Amniotic epithelial cell (primary cell): Measurements from ENCODE around the gene ZNF831.

Source experiments
- DNase-seq: peaks from one replicate; pipeline ENCODE4 v3.0.0-alpha.2; 2010; ENCODE audit warnings: low read depth

ZNF831 gene

GRCh38 chr20:59182401-59183044, 18.9 kb downstream of the ZNF831 start:
- DNase-seq, result no peak

DNA sequence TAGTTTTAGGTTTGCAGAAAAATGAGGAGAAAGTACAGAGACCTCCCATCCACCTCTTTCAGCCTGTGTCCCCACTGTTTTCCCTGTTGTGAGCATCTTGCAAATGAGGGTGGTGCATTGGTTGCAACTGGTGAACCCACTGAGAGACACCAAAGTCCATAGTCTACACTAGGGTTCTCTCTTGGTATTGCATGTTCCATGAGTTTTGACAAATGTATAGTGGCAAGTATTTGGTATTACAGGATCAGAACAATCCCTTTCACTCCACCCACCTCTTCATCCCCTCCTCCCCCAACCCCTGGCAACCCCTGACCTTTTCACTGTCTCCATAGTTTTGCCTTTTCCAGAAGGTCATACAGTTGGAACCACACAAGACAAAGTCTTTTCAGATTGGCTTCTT, 20.1 kb downstream of the ZNF831 start:
- DNase-seq, result no peak

GRCh38 chr20:59184880-59185447, 21.3 kb downstream of the ZNF831 start:
- DNase-seq, result no peak

DNA sequence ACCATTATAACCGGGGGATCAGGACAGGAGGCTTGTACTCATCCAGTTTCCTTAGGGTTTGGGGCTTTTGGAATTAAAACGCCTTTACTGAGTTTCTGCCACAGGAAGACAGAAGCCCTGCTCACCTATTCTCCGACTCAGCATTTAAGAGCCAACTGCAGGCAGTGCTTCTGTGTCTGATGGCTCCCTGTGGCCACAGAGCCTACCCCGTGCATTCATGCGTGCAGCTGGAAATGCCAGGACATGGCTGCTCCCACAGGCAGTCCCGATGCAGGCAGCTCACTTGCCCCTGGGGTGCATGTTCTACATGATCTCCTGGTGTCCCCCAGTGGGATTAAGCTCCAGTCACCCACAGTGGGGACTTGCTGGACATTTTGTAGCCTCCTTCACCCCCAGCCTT, 22.2 kb downstream of the ZNF831 start:
- DNase-seq, result no peak

DNA sequence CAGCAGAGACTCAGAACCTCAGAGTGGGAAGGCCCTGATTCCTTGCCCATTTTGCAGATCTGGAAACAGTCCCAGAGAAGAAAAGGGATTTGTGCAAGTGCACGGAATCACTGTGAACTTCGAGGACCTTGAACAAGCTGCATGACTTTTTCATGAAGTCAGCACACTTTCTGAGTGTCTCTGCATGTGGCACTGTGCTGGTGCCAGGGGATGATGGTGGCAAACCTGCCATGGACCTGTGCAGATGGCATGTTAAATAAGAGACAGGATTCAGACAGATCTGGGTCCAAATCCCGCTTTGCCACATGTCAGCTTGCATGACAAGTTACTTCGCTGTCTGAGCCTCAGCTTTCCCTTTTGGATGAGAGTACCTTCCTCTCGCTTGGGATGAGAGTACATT, 26.8 kb downstream of the ZNF831 start:
- no peak for DNase-seq

DNA sequence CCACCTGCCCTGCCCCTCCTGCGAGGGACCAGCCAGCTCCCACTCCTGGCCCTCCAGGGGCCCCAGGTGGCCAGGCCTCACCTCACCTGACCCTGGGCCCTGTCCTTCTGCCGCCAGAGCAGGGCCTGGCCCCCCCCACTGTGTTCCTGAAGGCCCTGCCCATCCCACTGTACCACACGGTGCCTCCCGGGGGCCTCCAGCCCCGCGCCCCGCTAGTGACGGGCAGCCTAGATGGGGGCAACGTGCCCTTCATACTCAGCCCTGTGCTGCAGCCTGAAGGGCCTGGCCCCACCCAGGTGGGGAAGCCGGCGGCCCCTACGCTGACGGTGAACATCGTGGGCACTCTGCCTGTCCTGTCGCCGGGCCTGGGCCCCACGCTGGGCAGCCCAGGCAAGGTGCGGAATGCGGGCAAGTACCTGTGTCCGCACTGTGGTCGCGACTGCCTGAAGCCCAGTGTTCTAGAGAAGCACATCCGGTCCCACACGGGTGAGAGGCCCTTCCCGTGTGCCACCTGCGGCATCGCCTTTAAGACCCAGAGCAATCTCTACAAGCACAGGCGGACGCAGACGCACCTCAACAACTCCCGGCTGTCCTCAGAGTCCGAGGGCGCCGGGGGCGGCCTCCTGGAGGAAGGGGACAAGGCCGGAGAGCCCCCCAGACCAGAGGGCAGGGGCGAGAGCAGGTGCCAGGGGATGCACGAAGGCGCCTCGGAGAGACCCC, 27.6 kb downstream of the ZNF831 start:
- no peak for DNase-seq

DNA sequence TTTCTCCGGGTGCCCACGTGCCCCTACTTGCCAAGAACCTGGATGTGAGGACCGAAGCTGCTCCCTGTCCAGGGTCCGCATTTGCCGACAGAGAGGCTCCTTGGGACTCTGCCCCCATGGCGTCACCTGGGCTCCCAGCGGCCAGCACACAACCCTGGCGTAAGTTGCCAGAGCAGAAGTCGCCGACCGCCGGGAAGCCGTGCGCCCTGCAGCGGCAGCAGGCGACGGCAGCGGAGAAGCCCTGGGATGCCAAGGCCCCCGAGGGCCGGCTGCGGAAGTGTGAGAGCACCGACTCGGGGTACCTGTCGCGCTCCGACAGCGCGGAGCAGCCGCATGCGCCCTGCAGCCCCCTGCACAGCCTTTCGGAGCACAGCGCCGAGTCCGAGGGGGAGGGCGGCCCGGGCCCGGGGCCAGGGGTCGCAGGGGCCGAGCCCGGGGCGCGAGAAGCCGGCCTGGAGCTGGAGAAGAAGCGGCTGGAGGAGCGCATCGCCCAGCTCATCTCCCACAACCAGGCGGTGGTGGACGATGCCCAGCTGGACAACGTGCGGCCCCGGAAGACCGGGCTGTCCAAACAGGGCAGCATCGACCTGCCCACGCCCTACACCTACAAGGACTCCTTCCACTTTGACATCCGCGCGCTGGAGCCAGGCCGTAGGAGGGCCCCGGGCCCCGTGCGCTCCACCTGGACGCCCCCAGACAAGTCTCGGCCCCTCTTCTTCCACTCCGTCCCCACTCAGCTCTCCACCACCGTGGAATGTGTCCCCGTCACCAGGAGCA, 28.3 kb downstream of the ZNF831 start:
- DNase-seq, result no peak

GRCh38 chr20:59192533-59192896, 28.9 kb downstream of the ZNF831 start:
- DNase-seq, result no peak

DNA sequence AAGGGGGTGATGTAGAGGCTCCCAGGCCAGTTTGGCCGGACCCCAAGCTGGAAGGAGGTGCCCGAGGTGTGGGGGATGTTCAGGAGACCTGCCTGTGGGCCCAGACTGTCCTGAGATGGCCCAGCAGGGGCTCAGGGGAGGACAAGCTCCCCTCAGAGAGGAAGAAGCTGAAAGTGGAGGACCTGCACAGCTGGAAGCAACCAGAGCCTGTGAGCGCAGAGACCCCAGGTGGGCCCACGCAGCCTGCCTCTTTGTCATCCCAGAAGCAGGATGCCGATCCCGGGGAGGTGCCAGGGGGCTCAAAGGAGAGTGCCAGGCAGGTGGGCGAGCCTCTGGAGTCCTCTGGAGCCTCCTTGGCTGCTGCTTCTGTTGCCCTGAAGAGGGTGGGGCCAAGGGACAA, 29.7 kb downstream of the ZNF831 start:
- DNase-seq, result no peak

DNA sequence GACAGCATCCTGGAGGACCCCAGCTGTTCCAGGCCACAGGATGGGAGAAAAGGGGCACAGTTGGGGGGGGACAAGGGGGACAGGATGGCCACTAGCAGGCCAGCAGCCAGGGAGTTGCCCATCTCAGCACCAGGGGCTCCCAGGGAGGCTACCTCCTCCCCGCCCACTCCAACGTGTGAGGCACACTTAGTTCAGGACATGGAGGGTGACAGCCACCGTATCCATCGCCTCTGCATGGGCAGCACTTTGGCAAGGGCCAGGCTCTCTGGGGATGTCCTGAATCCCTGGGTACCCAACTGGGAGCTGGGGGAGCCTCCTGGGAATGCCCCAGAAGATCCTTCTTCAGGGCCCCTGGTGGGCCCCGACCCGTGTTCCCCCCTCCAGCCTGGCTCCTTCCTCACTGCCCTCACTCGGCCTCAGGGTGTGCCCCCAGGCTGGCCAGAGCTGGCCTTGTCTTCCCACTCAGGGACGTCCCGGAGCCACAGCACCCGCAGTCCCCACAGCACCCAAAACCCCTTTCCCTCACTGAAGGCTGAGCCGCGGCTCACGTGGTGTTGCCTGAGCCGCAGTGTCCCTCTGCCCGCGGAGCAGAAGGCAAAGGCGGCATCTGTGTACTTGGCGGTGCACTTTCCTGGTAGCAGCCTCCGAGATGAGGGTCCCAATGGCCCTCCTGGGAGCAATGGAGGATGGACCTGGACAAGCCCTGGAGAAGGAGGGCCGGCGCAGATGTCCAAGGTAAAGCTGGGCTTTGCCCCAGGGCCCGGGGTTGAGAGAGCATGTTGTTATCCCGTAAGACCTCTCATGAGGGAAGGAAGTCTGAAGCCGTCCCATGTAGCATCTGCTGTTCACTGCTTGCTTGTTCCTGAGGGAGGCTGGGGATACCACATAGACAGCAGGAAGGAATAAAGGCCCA, 30.7 kb downstream of the ZNF831 start:
- DNase-seq, result no peak

GRCh38 chr20:59195316-59195993, 31.8 kb downstream of the ZNF831 start:
- DNase-seq, result no peak

DNA sequence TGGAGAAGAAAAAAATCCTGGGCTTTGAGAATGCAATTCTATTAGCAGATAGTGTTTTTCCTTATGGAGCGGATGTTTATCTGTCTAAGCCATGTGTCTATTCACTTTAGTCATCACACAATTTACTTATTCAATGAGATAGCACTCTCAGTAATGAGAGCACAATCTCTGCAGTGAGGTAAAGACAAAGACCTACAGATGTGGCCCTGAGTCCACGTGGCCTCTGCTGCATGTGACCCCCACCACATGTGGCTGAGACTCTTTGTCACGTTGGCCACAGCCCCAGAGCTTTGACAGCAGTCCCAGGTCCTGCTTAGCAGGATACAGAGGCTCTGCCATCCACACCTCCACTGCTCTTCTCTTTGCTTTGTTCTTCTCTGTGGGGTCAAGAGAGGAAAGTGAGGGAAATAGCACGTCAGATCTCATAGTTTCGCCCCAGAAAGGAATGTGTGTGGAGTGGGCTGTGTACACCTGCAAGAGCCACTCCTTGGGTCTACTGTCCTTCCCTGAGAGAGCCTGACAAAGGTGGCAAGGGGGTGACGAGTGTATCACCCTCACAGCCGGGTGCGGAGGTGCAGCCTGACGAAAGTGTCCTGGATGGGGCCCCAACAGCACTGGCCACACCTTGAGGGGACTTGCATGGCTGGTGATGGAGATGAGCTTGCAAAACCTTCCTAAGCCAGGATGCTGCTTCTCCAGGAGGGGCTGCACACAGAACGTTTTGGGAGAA, 40.7 kb downstream of the ZNF831 start:
- no peak for DNase-seq

DNA sequence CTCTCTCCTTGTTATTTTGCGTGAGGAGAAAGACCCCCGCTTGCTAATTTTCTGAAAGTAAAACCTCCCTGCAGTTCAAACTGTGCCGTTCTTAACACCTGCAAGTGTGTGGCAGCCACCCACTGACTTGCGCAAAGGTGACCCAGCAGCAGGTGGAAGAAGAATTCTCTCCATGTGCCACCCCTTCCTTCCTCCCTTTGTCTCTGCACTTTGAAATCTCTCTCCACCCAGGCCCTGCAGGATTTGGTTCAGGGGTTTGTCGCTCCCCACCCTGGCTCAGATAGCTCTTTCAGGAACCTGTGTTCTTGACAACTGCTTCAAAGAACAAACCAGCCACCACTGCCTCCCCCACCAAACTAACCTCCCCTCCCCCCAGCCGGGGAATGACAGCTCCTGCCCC, 41.4 kb downstream of the ZNF831 start:
- DNase-seq, result no peak

DNA sequence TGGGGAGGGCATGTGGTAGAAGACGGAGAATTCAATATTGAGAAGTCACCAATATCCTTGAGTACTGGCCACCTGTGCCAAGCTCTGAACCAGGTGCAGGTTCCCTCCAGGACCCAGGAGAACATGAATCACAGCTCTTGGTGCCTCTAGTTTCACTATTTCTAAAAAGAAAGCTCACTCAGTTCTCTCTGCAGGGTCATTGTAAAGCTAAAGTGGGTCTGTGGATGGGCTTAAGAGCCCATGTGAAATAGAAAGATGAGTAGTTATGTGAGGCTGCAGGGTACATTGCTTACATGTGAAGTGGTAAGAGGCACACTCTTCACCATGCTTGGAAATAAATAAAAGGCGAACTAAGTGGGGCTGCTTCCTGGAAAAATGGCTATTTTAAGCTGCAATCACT, 43.6 kb downstream of the ZNF831 start:
- no peak for DNase-seq

- no peak for DNase-seq
Observed at GRCh38 chr20:59207742-59208357, 44.2 kb downstream of the ZNF831 start.

- no peak for DNase-seq
Observed at GRCh38 chr20:59210186-59210585, 46.6 kb downstream of the ZNF831 start.

- no peak for DNase-seq
Observed at GRCh38 chr20:59211208-59211765, 47.7 kb downstream of the ZNF831 start.

DNA sequence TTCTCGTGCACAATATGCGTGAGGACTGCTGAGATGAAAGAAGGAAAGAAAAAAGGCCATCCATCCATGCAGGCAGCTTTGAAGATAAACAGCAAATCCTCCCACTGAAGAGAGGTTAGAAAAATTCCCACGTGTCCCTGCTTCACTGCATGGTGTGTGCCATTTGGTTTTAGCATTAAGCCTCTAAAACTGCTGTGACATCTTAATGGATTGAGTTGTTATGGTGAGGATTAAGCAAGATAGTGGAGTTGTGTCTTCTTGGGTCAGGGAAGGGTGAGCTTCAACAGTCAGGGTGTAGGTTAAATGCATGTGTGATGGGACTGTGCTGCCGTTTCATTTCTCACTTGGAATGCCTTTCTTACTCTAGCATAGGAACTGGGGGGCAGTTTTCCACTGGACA, 50.5 kb downstream of the ZNF831 start:
- DNase-seq, result peak; percentile 37

DNA sequence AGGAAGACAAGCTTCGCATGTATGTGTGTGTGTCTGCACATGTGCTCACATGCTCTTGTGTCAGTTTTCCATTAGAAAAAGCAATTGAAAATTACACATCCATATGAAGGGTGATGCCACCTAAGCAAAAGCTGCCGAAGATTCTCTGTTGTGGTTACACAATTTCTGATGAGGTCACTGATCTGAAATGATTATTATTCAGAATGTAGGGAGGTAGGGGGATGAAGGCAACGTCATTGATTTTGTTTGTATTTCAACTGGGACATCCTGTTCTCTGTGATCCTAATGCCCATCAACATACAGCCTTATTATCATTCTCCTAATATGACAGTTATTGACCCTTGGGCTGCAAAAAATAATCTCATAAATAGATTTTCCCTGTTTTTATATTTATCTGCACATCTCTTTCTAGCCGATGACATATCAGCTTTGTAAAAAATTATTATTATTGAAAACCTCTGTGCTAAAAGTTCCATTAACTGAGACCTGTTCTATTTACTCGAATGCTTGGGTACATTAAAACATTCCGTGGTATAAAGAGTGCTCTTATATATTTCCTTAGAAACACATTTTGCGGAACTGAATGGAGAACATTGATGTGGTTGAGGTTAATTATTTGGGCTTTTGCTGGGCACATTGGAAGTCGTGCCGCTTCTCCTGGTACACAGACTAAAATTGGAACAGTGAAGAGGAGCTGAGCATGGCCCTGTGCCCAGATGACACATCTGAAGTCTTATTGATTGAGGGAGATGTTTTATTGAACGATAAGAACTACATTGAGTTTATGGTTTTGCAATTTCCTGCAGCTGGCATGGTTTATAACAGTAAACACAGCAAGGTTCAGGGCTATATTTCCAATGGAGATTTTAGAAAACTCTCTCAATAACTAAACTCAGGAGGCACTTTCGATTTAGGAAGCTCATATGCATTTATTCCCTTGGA, 51.3 kb downstream of the ZNF831 start:
- DNase-seq, result no peak
